ENCODE measurements around the gene CACNA2D1.

Gene CACNA2D1

GRCh38 chr7:81937091-81937490, 506.5 kb downstream of the CACNA2D1 start:
- no peak overlapping the region for H3K27ac ChIP-seq
- POLR2A ChIA-PET (ENCODE audit: low non-redundant PET): no interaction called here
- CTCF ChIA-PET: no interaction called here
- DNase-seq (ENCODE audit: low spot score): no peak
- TF ChIP-seq CTCF (conservative IDR thresholded peaks at IDR 0.05; ENCODE audit: low read depth): no peak

- DNase-seq (ENCODE audit: low spot score): no peak
- POLR2A ChIA-PET (ENCODE audit: low non-redundant PET): no interaction called here
- H3K27ac ChIP-seq: no peak overlapping the region
- CTCF ChIA-PET: interaction anchor here (0.6 kb wide), 1 partner anchor 566 kb away, joined by 3 read pairs; no protein-coding TSS in a partner anchor
- TF ChIP-seq CTCF (conservative IDR thresholded peaks at IDR 0.05; ENCODE audit: low read depth): no peak
Measured at GRCh38 chr7:81934596-81935301, 508.8 kb downstream of the CACNA2D1 start.

- ChIA-PET POLR2A (ENCODE audit: low non-redundant PET) (no interaction called here), CTCF (no interaction called here)
- no peak overlapping the region for H3K27ac ChIP-seq
- DNase-seq (ENCODE audit: low spot score): no peak
- TF ChIP-seq CTCF (conservative IDR thresholded peaks at IDR 0.05; ENCODE audit: low read depth): no peak
Measured at GRCh38 chr7:81932936-81933335, 510.6 kb downstream of the CACNA2D1 start.

GRCh38 chr7:81929386-81929785, 514.2 kb downstream of the CACNA2D1 start:
- no peak for TF ChIP-seq CTCF (conservative IDR thresholded peaks at IDR 0.05; ENCODE audit: low read depth)
- CTCF ChIA-PET: no interaction called here
- no peak overlapping the region for H3K27ac ChIP-seq
- POLR2A ChIA-PET (ENCODE audit: low non-redundant PET): no interaction called here
- no peak for DNase-seq (ENCODE audit: low spot score)

GRCh38 chr7:81926154-81926553, 517.4 kb downstream of the CACNA2D1 start:
- H3K27ac ChIP-seq: no peak overlapping the region
- CTCF ChIA-PET: no interaction called here
- POLR2A ChIA-PET (ENCODE audit: low non-redundant PET): no interaction called here
- no peak for TF ChIP-seq CTCF (conservative IDR thresholded peaks at IDR 0.05; ENCODE audit: low read depth)
- no peak for DNase-seq (ENCODE audit: low spot score)

GRCh38 chr7:81925530-81925929, 518.0 kb downstream of the CACNA2D1 start:
- no peak for DNase-seq (ENCODE audit: low spot score)
- H3K27ac ChIP-seq: no peak overlapping the region
- TF ChIP-seq CTCF (conservative IDR thresholded peaks at IDR 0.05; ENCODE audit: low read depth): no peak
- ChIA-PET POLR2A (ENCODE audit: low non-redundant PET) (no interaction called here), CTCF (no interaction called here)
